ENCODE results near the gene EPHA1. TPM values are rescaled to one million over a fixed set of nuclear protein-coding genes. Genes with fewer than 3 reads are reported as not detected.
"Not testable (repeated sequence)": the region's sequence is repeated elsewhere in the genome, so short reads cannot be mapped to it uniquely, and the experiment has no call there.

The EPHA1 gene
- total RNA-seq, 2 donors from 2014 or later, result 0.71 TPM; not detected in 1

- no peak overlapping the region for H3K27ac ChIP-seq
- no peaks in the 10 kb centered on the region for H3K9me3 ChIP-seq
- no peak for DNase-seq (ENCODE audit: low spot score)
- no peak overlapping the region for H3K4me3 ChIP-seq
- H3K4me1 ChIP-seq, result no peaks in the 10 kb centered on the region
- no peaks in the 10 kb centered on the region for H3K27me3 ChIP-seq
- H3K36me3 ChIP-seq, result no peaks in the 10 kb centered on the region
- TF ChIP-seq CTCF (IDR thresholded peaks at IDR 0.05), result no peak
Measured at GRCh38 chr7:143429770-143430698, 21.4 kb upstream of the EPHA1 start.

GRCh38 chr7:143426479-143427142, 18.0 kb upstream of the EPHA1 start:
- Histone ChIP-seq H3K4me3 (no peak overlapping the region), H3K27ac (no peak overlapping the region), H3K4me1 (no peaks in the 10 kb centered on the region), H3K27me3 (no peaks in the 10 kb centered on the region), H3K9me3 (no peaks in the 10 kb centered on the region), H3K36me3 (no peaks in the 10 kb centered on the region)
- no peak for DNase-seq (ENCODE audit: low spot score)
- no peak for TF ChIP-seq CTCF (IDR thresholded peaks at IDR 0.05)

- H3K9me3 ChIP-seq; DNase-seq (ENCODE audit: low spot score); H3K4me1 ChIP-seq; H3K36me3 ChIP-seq; H3K4me3 ChIP-seq; H3K27me3 ChIP-seq; H3K27ac ChIP-seq: not testable (repeated sequence)
Measured at GRCh38 chr7:143424476-143424875, 15.8 kb upstream of the EPHA1 start.

- Histone ChIP-seq H3K4me3 (no peak overlapping the region), H3K9me3 (no peaks in the 10 kb centered on the region), H3K27me3 (no peaks in the 10 kb centered on the region), H3K4me1 (no peaks in the 10 kb centered on the region), H3K27ac (no peak overlapping the region), H3K36me3 (no peaks in the 10 kb centered on the region)
- no peak for DNase-seq (ENCODE audit: low spot score)
- no peak for TF ChIP-seq CTCF (IDR thresholded peaks at IDR 0.05)
Measured at GRCh38 chr7:143422033-143422432, 13.4 kb upstream of the EPHA1 start.

GRCh38 chr7:143420624-143421023, 12.0 kb upstream of the EPHA1 start:
- not testable (repeated sequence) for H3K27me3 ChIP-seq; H3K9me3 ChIP-seq; DNase-seq (ENCODE audit: low spot score); H3K36me3 ChIP-seq; H3K4me1 ChIP-seq; H3K4me3 ChIP-seq; H3K27ac ChIP-seq

- Histone ChIP-seq H3K27ac (no peak overlapping the region), H3K9me3 (no peaks in the 10 kb centered on the region), H3K4me1 (no peaks in the 10 kb centered on the region), H3K36me3 (no peaks in the 10 kb centered on the region), H3K4me3 (no peak overlapping the region), H3K27me3 (no peaks in the 10 kb centered on the region)
- DNase-seq (ENCODE audit: low spot score), result no peak
- TF ChIP-seq CTCF (IDR thresholded peaks at IDR 0.05), result no peak
Measured at GRCh38 chr7:143419880-143420279, 11.2 kb upstream of the EPHA1 start.

All from right atrium auricular region (tissue), 2 donors.